BLaER1 treated with 17β-estradiol and CSF1 and Interleukin-3, amounts not matched to agents 10 nM and 100 nM (cell line): ENCODE data around the gene FGB.

Source experiments
- H3K27ac ChIP-seq, 11 experiments: shearing (Covaris generic); formaldehyde crosslinking; 2 replicates each; pipeline ENCODE4 v1.8.1; 2022
- H3K27me3 ChIP-seq, 11 experiments: shearing (Covaris generic); formaldehyde crosslinking; 2 replicates each; pipeline ENCODE4 v1.8.1; 2022
- H3K36me3 ChIP-seq, 11 experiments: shearing (Covaris generic); formaldehyde crosslinking; 2 replicates each; pipeline ENCODE4 v1.8.1; 2022
- H3K4me1 ChIP-seq, 10 experiments: shearing (Covaris generic); formaldehyde crosslinking; 2 replicates each; pipeline ENCODE4 v1.8.1; 2022
- H3K4me2 ChIP-seq, 11 experiments: shearing (Covaris generic); formaldehyde crosslinking; 2 replicates each; pipeline ENCODE4 v1.8.1; 2022
- H3K4me3 ChIP-seq, 10 experiments: shearing (Covaris generic); formaldehyde crosslinking; 2 replicates each; pipeline ENCODE4 v1.8.1; 2022
- H3K9ac ChIP-seq, 11 experiments: shearing (Covaris generic); formaldehyde crosslinking; 2 replicates each; pipeline ENCODE4 v1.8.1; 2022
- H3K9me3 ChIP-seq, 11 experiments: shearing (Covaris generic); formaldehyde crosslinking; replicated peaks in 1 of 11; 2 replicates each; pipeline ENCODE4 v1.8.1; 2022
- H4K20me1 ChIP-seq, 11 experiments: shearing (Covaris generic); formaldehyde crosslinking; 2 replicates each; pipeline ENCODE4 v1.8.1; 2022
- Cebpa-rat ChIP-seq, 11 experiments: shearing (Covaris generic); IDR thresholded peaks; 2 replicates each; pipeline ENCODE4 v1.8.1; 2022

Gene FGB

GRCh38 chr4:154559494-154560418, 3.1 kb upstream of the FGB start:
- H3K4me2 ChIP-seq, result no peak overlapping the region
- no peaks in the 10 kb centered on the region for H3K4me1 ChIP-seq
- H3K27ac ChIP-seq, result no peak overlapping the region
- H4K20me1 ChIP-seq, result no peaks in the 10 kb centered on the region
- TF ChIP-seq Cebpa-rat (IDR thresholded peaks at IDR 0.05), result no peak
- H3K9me3 ChIP-seq, result peaks cover 0 to 15% (median 0%) of the 10 kb centered on the region in 11 experiments; a peak in 9 of 22 replicates
- H3K4me3 ChIP-seq, result no peak overlapping the region
- no peaks in the 10 kb centered on the region for H3K36me3 ChIP-seq
- H3K9ac ChIP-seq, result no peak overlapping the region
- H3K27me3 ChIP-seq, result no peaks in the 10 kb centered on the region

- no peaks in the 10 kb centered on the region for H3K27me3 ChIP-seq
- no peak overlapping the region for H3K9ac ChIP-seq
- no peaks in the 10 kb centered on the region for H3K4me1 ChIP-seq
- no peak overlapping the region for H3K4me3 ChIP-seq
- H3K4me2 ChIP-seq, result no peak overlapping the region
- H3K36me3 ChIP-seq, result no peaks in the 10 kb centered on the region
- H3K9me3 ChIP-seq, result peaks cover 0 to 15% (median 0%) of the 10 kb centered on the region in 11 experiments; a peak in 9 of 22 replicates
- no peak for TF ChIP-seq Cebpa-rat (IDR thresholded peaks at IDR 0.05)
- H4K20me1 ChIP-seq, result no peaks in the 10 kb centered on the region
- no peak overlapping the region for H3K27ac ChIP-seq
Observed at GRCh38 chr4:154560419-154560801, 2.4 kb upstream of the FGB start.

GRCh38 chr4:154560824-154561231, 2.0 kb upstream of the FGB start:
- Histone ChIP-seq H3K4me1 (no peaks in the 10 kb centered on the region), H3K4me2 (no peak overlapping the region), H3K27me3 (no peaks in the 10 kb centered on the region), H4K20me1 (no peaks in the 10 kb centered on the region), H3K36me3 (no peaks in the 10 kb centered on the region), H3K4me3 (no peak overlapping the region), H3K27ac (no peak overlapping the region), H3K9ac (no peak overlapping the region), H3K9me3 (peaks cover 0 to 15% (median 0%) of the 10 kb centered on the region in 11 experiments; a peak in 9 of 22 replicates)
- no peak for TF ChIP-seq Cebpa-rat (IDR thresholded peaks at IDR 0.05)

- Histone ChIP-seq H3K4me3 (no peak overlapping the region), H3K9ac (no peak overlapping the region), H3K4me1 (no peaks in the 10 kb centered on the region), H3K4me2 (no peak overlapping the region), H3K36me3 (no peaks in the 10 kb centered on the region), H3K9me3 (no peaks in the 10 kb centered on the region), H4K20me1 (no peaks in the 10 kb centered on the region), H3K27me3 (no peaks in the 10 kb centered on the region), H3K27ac (no peak overlapping the region)
- TF ChIP-seq Cebpa-rat (IDR thresholded peaks at IDR 0.05), result no peak
Observed at GRCh38 chr4:154564311-154564710, 1.5 kb downstream of the FGB start.

- no peaks in the 10 kb centered on the region for H3K4me1 ChIP-seq
- no peaks in the 10 kb centered on the region for H3K27me3 ChIP-seq
- no peaks in the 10 kb centered on the region for H3K9me3 ChIP-seq
Observed at GRCh38 chr4:154565704-154566103, 2.9 kb downstream of the FGB start.

GRCh38 chr4:154566639-154567204, 3.9 kb downstream of the FGB start:
- Histone ChIP-seq H3K9me3 (no peaks in the 10 kb centered on the region), H4K20me1 (no peaks in the 10 kb centered on the region), H3K27ac (no peak overlapping the region), H3K4me3 (no peak overlapping the region), H3K4me2 (no peak overlapping the region), H3K4me1 (no peaks in the 10 kb centered on the region), H3K9ac (no peak overlapping the region), H3K36me3 (no peaks in the 10 kb centered on the region), H3K27me3 (no peaks in the 10 kb centered on the region)
- TF ChIP-seq Cebpa-rat (IDR thresholded peaks at IDR 0.05), result no peak

More at GRCh38 chr4:154565704-154566103, 2.9 kb downstream of the FGB start:
- Histone ChIP-seq H3K27ac (no peak overlapping the region), H3K4me2 (no peak overlapping the region), H4K20me1 (no peaks in the 10 kb centered on the region), H3K4me3 (no peak overlapping the region), H3K9ac (no peak overlapping the region), H3K36me3 (no peaks in the 10 kb centered on the region)
- no peak for TF ChIP-seq Cebpa-rat (IDR thresholded peaks at IDR 0.05)

- TF ChIP-seq Cebpa-rat (IDR thresholded peaks at IDR 0.05), result no peak
- H3K4me3 ChIP-seq, result no peak overlapping the region
- no peaks in the 10 kb centered on the region for H3K27me3 ChIP-seq
- H3K36me3 ChIP-seq, result no peaks in the 10 kb centered on the region
- no peaks in the 10 kb centered on the region for H4K20me1 ChIP-seq
- H3K4me2 ChIP-seq, result no peak overlapping the region
- H3K9ac ChIP-seq, result no peak overlapping the region
- no peaks in the 10 kb centered on the region for H3K4me1 ChIP-seq
- no peaks in the 10 kb centered on the region for H3K9me3 ChIP-seq
- H3K27ac ChIP-seq, result no peak overlapping the region
Observed at GRCh38 chr4:154569028-154569427, 6.2 kb downstream of the FGB start.

GRCh38 chr4:154569584-154569983, 6.8 kb downstream of the FGB start:
- no peak overlapping the region for H3K27ac ChIP-seq
- no peaks in the 10 kb centered on the region for H4K20me1 ChIP-seq
- H3K27me3 ChIP-seq, result no peaks in the 10 kb centered on the region
- no peak overlapping the region for H3K9ac ChIP-seq
- H3K36me3 ChIP-seq, result no peaks in the 10 kb centered on the region
- H3K4me3 ChIP-seq, result no peak overlapping the region
- no peak overlapping the region for H3K4me2 ChIP-seq
- H3K9me3 ChIP-seq, result no peaks in the 10 kb centered on the region
- H3K4me1 ChIP-seq, result no peaks in the 10 kb centered on the region
- TF ChIP-seq Cebpa-rat (IDR thresholded peaks at IDR 0.05), result no peak

GRCh38 chr4:154573190-154573870, 10.5 kb downstream of the FGB start:
- Histone ChIP-seq H3K27me3 (no peaks in the 10 kb centered on the region), H3K9ac (no peak overlapping the region), H4K20me1 (no peaks in the 10 kb centered on the region), H3K4me3 (no peak overlapping the region), H3K27ac (no peak overlapping the region), H3K36me3 (no peaks in the 10 kb centered on the region), H3K9me3 (no peaks in the 10 kb centered on the region), H3K4me1 (no peaks in the 10 kb centered on the region), H3K4me2 (no peak overlapping the region)
- no peak for TF ChIP-seq Cebpa-rat (IDR thresholded peaks at IDR 0.05)
